Cardiac muscle cell (in vitro differentiated cells and primary cell): ENCODE measurements around the gene TOMM22. TPM values are rescaled to one million over a fixed set of nuclear protein-coding genes. Genes with fewer than 3 reads are reported as not detected.

Experiments
- DNase-seq, 2 donors: peaks; one replicate each; pipeline versions ENCODE4 v3.0.0 to v3.0.0-alpha.2; 2010 to 2017; ENCODE audit warnings: low read depth in 1 of 2, low spot score in 1 of 2
- H3K27ac ChIP-seq: fragments of 200-600 bp; sonication (generic); 2 replicates; pipeline ENCODE4 v1.5.1; 2016
- H3K27me3 ChIP-seq: fragments of 200-600 bp; sonication (generic); 2 replicates; pipeline ENCODE4 v1.6.0; 2016; ENCODE audit warnings: control low read depth
- H3K36me3 ChIP-seq: fragments of 200-600 bp; sonication (generic); 2 replicates; pipeline ENCODE4 v1.5.1; 2016; ENCODE audit warnings: control low read depth
- H3K4me1 ChIP-seq: fragments of 200-600 bp; sonication (generic); 2 replicates; pipeline ENCODE4 v1.8.1; 2017; ENCODE audit warnings: low read depth, mild to moderate bottlenecking, mixed run types
- H3K4me3 ChIP-seq: fragments of 200-600 bp; sonication (generic); 2 replicates; pipeline ENCODE4 v1.5.1; 2016; ENCODE audit warnings: mild to moderate bottlenecking
- H3K9me3 ChIP-seq: fragments of 200-600 bp; sonication (generic); 2 replicates; pipeline ENCODE4 v1.5.1; 2017; ENCODE audit warnings: low read depth, mild to moderate bottlenecking, control low read depth
- CTCF ChIP-seq: IDR thresholded peaks from 2 replicates; pipeline ENCODE4 v1.5.1; 2012; ENCODE audit warnings: low read depth, mild to moderate bottlenecking, low read length
- polyA plus RNA-seq: library from polyadenylated mRNA; unstranded; fragments of >200 nt; fragmentation: Nextera tagmentation; extraction: Ambion mirVana; gene quantifications from 2 replicates; pipeline ENCODE4 v1.2.1, GENCODE V29; 2016
- total RNA-seq: library from RNA; depleted of rRNA; stranded (reverse); fragments of >200 nt; gene quantifications from 2 replicates; pipeline ENCODE4 v1.2.3, GENCODE V29; 2016

Gene TOMM22
- total and polyA plus RNA-seq, 2 experiments from 2014 or later: 46.2 to 151 TPM

DNA sequence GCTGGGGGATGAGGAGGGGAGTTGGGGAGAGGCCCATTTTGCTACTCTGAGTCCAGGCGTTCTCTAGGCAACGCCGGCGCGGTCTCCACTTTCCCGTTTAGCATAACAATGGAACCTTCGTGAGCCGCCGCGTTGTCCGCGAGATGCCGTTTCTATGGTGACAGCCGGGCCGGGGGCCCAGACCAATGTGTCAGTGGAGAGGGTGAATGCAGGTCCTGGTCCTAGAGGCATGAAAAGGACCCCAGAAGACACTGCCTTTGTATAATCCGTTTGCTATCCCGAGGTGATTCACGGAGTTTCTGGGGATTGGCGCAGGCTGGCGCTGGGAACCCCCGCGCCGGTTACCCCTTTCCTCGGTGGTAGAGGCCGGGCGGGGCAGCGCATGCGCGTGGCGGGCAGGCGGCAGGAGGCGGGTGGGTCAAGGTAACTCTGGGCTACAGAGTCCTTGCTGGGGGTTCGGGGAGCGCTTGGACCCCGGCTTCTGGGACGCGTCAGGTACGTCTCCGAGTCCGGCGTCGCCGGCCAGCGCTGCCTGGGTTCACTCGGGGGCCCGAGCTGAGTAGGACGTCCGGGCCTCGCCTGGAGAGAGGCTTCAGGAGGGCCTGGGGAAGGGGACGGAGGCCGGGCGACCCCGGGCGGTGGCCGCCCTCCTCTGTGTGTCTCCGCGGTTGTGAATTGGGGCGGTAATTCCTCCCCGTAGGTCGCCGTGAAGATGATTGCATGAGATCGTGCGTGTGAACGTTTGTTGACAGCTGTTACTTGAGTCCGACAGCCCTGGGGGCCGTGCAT lies 25.3 kb upstream of the TOMM22 start, which contains the start of the genes CBY1 and FAM227A:
TSS of gene CBY1 (plus strand) at position 383 of the 789 bp plus-strand sequence. CDS start 11,417 bp downstream, outside the sequence.
TSS of gene FAM227A (minus strand) at position 137 of the 789 bp plus-strand sequence. CDS start 6,224 bp downstream, outside the sequence.
- Histone ChIP-seq H3K36me3 (no peaks in the 10 kb centered on the region), H3K27me3 (no peaks in the 10 kb centered on the region), H3K4me3 (peak within 1 kb of the TSS; percentile 85), H3K9me3 (no peaks in the 10 kb centered on the region), H3K4me1 (peaks cover 10% of the 10 kb centered on the region), H3K27ac (peak within 1 kb of the TSS; percentile 98)
- no peak for TF ChIP-seq CTCF
- DNase-seq: peak; percentile 91 to 94

DNA sequence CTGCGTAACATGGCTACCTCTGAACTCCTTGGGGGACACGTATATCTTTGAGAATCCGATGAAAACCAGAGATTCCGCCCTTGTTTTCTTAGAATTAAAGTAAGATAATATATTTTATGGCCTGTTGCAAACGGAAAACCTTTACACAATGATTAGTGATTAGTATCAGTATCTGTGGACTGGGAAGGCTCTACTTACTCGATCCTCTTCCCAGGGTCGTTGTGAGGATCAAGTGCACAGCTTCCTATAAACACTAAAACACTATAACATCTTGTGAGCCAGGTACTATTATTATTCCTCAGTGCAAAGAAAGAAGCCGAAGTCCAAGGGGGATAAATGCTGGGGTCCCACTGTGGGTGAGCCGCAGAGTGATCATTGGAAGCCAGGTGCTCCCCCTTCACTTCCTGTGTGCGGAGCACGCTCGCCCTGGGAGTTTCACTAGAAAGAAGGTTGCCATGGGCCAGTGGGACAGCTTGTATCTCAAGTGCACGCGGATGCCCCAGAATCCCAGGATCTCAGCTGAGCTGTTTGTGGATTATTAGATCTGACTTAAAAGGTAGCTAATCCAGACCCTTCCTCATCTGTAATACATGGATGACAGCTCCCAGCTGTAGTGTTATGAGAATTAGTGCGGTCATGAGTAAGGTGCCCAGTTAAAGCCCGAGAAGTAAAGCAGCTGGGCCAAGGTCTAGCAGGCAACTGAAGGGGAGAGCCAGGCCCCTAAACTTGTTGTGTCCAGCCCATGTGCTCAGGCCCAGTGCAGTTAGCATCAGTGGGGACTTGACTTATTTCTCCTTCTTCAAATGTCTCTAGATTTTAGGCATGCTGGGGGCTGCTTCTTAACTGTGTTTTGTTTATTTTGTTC lies 24.5 kb upstream of the TOMM22 start:
- TF ChIP-seq CTCF: no peak
- Histone ChIP-seq H3K9me3 (no peaks in the 10 kb centered on the region), H3K4me3 (peak overlapping the region; percentile 85), H3K27me3 (no peaks in the 10 kb centered on the region), H3K27ac (peak overlapping the region; percentile 98), H3K36me3 (no peaks in the 10 kb centered on the region), H3K4me1 (peaks cover 10% of the 10 kb centered on the region)
- peak; percentile 17 to 29 for DNase-seq

- Histone ChIP-seq H3K36me3 (peaks cover 13% of the 10 kb centered on the region), H3K27ac (no peak overlapping the region), H3K4me3 (no peak overlapping the region), H3K4me1 (peaks cover 3% of the 10 kb centered on the region), H3K9me3 (no peaks in the 10 kb centered on the region), H3K27me3 (no peaks in the 10 kb centered on the region)
- no peak for TF ChIP-seq CTCF
- DNase-seq: no peak
Observed at GRCh38 chr22:38674888-38675287, 6.9 kb upstream of the TOMM22 start.

- TF ChIP-seq CTCF: no peak
Observed at GRCh38 chr22:38675833-38676232, 5.9 kb upstream of the TOMM22 start.

GRCh38 chr22:38684895-38685294 lies 3.1 kb downstream of the TOMM22 start:
- no peaks in the 10 kb centered on the region for H3K27me3 ChIP-seq
- no peak overlapping the region for H3K4me3 ChIP-seq
- H3K36me3 ChIP-seq: peaks cover 24% of the 10 kb centered on the region
- TF ChIP-seq CTCF: no peak
- no peaks in the 10 kb centered on the region for H3K9me3 ChIP-seq
- no peak for DNase-seq
- H3K4me1 ChIP-seq: peaks cover 4% of the 10 kb centered on the region
- H3K27ac ChIP-seq: no peak overlapping the region

More at GRCh38 chr22:38675833-38676232, 5.9 kb upstream of the TOMM22 start:
- H3K4me3 ChIP-seq: no peak overlapping the region
- H3K4me1 ChIP-seq: peaks cover 3% of the 10 kb centered on the region
- peaks cover 10% of the 10 kb centered on the region for H3K36me3 ChIP-seq
- no peaks in the 10 kb centered on the region for H3K9me3 ChIP-seq
- H3K27me3 ChIP-seq: no peaks in the 10 kb centered on the region
- DNase-seq: no peak
- H3K27ac ChIP-seq: no peak overlapping the region
